Activated CD4-positive, CD25-positive, alpha-beta regulatory T cell treated with anti-CD3 and anti-CD28 coated beads, Interleukin-2, amount 50 U/mL, for 72 hours (primary cell): ENCODE measurements around the gene NELFE.

ENCODE experiments used
- DNase-seq: peaks from one replicate; pipeline ENCODE4 v3.0.0; 2021

Gene NELFE

DNA sequence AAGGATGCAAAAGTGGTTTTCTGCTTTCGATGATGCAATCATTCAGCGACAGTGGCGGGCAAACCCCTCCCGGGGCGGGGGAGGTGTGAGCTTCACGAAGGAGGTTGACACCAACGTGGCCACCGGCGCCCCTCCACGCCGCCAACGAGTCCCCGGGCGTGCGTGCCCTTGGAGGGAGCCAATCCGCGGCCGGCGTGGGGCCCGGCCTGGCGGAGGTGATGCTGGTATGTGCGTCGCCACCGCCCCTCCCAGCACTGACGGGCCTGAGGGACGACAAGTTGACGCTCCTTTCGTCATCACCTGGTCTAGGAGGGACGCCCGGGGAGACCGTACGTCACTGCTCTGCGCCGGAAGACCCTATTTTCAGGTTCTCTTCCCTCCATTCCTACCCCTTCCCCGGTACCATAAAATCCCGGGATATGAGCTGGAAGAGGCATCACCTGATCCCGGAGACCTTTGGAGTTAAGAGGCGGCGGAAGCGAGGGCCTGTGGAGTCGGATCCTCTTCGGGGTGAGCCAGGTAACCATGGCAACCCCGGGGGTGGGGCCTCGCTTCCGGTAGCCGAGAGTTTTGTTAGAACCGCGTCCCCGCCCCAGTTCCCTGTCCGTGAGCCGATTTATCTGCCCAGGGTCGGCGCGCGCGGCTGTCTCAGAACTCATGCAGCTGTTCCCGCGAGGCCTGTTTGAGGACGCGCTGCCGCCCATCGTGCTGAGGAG is 13.4 kb upstream of the NELFE start, which contains the start of gene DXO:
TSS of gene DXO (minus strand) at position 146 of the 716 bp plus-strand sequence. CDS start 463 bp downstream, outside the sequence.
- DNase-seq, result peak; percentile 95

DNA sequence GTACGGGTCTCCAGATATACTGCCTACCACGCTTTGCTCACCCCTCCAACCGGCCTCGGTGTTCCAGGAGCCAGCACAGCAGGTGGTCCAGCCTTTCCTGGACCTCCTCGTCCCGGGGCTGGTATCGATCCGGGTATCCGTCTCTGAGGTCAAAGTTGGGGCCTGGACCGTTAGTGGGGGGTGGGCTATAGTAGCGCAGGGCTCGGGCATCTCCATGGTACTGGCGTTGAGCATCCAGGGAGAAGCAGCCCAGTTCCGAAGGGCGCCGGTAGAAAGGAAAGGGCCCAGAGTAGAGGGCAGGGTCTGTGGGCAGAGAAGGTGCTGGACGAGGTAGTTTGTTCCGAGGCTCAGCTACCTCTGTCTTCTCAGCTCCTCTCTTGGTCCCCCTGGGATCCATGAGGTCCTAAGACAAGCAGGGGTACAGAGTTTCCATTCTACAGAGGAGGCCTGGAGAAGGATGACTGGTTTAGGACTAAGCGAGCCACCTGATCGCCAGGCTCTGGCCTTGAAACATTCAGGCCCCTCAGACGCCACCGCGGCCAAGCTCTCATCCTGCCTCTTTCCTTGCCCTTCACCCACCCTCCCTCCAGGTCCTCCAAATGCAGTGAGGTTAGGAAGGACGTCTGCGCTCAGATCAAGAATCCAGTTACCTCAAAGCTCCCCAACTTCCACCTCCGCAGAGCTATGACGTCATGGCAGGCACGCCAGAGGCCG is 12.7 kb upstream of the NELFE start:
- no peak for DNase-seq

DNA sequence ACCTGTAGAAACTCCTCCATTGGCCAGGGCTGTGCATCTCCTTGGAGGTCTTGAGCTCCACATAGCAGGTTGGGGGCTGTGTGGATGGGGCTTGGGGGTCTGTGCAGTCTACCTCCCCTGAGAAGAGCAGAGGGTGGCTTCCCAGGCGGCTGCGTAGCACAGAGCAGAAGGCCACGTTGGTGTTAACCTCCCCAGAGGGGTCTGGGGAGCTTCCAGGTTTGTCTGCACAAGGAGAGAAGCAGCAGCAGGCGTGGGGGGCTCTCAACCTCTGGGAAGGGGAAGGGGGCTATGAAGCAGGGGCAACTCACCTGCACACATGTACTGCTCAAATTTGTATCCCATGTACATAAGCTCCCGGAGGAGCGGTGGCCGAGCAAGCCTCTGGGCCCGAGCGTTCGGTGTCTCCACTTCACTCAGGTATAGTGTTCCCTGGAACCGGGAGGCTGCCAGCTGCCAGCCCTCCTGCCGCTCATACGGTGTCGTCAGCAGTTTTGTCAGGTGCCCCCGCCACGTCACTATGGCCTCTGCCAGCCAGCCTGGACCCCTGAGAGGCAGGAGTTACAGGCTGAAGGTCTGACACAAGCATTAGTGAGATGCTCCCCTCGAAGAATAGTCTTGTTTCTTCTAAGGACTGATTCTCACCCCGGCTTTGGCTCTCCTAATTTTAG is 12.0 kb upstream of the NELFE start:
- no peak for DNase-seq

GRCh38 chr6:31969712-31970603 is 11.2 kb upstream of the NELFE start:
- DNase-seq, result no peak

- DNase-seq, result no peak
Measured at GRCh38 chr6:31968791-31969711, 10.3 kb upstream of the NELFE start.

GRCh38 chr6:31968326-31968725 is 9.6 kb upstream of the NELFE start:
- DNase-seq, result no peak

DNA sequence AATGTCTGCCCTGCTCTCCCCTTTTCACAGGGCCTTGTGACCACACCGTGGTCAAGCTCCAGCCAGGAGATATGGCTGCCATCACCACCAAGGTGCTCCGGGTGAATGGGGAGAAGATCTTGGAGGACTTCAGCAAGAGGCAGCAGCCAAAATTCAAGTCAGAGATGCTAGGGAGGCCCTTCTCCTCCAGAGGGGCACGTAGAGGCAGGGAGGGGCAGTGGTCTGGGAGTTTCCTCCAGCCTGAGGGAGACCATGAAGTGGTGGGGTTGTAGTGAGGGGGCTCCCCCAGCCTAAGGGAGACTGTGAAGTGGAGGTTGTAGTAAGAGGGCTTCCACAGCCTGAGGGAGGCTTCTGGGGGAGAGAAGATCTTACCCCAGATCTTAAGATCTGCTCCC is 9.2 kb upstream of the NELFE start:
- DNase-seq, result no peak

- DNase-seq, result no peak
Measured at GRCh38 chr6:31966997-31967925, 8.5 kb upstream of the NELFE start.

GRCh38 chr6:31966506-31966905 is 7.7 kb upstream of the NELFE start:
- no peak for DNase-seq

- DNase-seq, result no peak
Measured at GRCh38 chr6:31965700-31966099, 6.9 kb upstream of the NELFE start.

GRCh38 chr6:31963921-31964320 is 5.2 kb upstream of the NELFE start:
- DNase-seq, result no peak

DNA sequence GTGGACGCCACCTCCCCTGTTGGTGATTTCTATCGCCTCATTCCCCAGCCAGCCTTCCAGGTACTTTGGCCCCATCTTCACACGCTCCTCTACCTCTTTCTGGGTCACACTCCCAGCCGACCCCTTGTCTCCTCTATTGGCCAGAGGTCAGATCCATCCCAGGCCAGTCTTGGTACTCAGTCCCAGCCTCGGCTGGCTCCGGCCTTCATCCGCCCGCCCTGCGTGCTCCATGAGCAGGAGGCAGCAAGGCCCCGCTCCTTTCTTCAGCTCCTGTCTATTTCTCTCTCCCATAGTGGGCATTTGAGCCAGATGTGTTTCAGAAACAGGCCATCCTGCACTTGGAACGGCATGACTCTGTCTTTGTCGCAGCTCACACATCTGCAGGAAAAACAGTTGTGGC is 2.8 kb upstream of the NELFE start:
- no peak for DNase-seq

DNA sequence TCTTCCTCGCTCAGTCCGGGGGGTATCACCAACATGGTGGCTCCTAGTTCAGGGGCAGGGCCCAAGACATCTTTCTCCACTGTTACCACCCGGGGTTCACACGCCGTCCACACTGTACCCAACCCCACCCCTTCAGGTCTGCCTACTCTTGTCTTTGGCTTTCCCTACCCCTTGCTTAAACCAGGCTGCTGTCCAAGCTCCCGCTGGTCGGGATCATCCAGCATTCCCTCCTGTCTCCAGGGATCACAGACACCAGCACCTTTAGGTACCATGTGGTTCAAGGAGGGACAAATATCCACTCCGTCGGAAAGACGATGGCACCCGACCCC is 395 bp downstream of the NELFE start:
- DNase-seq, result no peak

- DNase-seq, result no peak
Measured at GRCh38 chr6:31956796-31957195, 2.0 kb downstream of the NELFE start.

DNA sequence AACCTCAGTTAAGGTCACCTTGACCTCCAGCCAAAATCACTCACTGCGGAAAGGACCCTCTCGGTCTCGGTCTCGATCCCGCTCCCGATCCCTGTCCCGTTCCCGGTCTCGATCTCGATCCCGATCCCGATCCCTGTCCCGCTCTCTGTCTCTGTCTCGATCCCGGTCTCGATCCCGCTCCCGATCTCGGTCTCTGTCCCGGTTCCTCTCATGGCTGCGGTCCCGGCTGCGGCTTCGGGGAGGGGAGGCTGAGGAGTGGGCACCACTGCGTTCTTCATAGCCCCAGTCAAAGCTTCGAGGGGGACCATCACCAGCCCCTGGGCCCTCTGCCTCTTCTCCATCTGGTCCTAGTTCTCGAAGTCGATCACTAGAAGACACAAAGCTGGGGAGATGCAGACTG is 4.3 kb downstream of the NELFE start:
- DNase-seq, result no peak

DNA sequence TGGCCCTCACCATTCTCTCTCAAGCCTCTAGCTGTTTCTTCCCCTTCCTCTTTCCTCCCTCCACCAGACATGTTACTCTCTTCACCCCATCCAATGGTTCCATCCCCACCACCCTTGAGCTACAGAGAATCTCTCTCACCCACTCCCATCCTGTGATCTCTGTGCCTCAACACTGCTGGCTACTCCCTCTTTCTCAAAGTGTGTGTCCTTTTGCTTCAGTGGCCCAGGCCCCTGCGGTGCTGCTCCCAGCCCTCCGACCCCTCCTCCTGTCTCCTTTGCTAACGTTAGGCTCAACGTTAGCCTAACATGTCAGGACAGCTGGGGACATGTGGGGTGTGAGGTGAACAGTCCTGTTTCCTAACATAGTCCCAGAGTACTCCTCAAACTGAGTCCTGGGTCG is 5.9 kb downstream of the NELFE start:
- no peak for DNase-seq

DNA sequence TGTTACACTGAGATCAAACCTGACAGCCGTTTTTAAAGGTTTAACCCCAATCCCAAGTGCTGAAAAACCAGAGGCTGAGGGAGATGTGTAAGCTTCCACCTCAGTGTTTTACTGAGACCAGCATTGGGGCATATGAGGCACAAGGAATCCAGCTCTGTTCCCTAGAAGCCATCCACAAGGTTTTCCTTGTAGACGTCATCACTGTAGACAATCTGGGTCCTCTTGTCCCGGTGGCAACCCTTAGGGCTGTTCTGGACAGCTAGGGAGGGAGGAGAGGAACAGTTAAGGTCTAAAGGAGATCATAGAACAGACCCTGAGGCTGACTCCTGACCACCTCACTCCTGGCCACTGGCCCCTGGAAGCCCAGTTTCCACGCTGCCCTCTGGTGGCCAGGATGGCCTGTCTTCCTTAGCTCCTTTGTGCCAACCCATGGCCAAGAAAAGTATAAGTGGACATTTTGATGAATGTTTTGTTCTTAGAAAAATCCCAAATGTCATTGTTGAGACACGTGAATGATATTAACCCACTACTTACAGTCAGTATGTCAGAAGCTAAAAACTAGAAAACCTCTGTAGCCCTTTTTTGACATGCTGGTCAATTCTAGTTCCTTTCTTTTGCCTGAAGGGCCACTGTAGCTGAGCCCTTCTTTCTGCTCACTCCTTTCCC is 6.5 kb downstream of the NELFE start:
- DNase-seq, result peak; percentile 51

DNA sequence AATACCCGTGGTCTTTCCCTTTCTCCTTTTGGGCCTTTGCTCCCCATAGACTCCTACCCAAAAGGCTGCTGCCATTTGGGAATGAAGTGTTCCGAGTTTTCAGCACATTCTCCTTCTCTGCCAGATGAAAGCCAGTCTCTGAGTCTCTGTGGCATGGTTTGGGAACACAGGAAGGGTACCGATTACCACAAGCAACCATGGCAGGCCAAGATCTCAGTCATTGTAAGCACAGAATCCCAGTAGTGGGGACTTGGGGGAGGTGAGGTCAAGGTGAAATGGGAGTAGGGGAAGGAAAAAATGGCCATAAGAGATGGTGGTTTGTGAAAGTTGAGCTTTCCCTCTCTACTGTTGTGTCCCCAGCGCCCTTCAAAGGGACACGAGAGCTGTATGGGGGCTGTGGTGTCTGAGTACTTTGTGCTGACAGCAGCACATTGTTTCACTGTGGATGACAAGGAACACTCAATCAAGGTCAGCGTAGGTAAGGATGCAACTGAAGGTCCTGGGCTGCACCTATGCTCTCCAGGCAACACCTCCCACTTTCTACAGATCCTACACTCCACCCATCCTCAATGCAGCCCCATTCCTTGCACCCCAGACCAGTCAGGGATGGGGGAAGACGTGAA is 8.7 kb downstream of the NELFE start:
- no peak for DNase-seq

DNA sequence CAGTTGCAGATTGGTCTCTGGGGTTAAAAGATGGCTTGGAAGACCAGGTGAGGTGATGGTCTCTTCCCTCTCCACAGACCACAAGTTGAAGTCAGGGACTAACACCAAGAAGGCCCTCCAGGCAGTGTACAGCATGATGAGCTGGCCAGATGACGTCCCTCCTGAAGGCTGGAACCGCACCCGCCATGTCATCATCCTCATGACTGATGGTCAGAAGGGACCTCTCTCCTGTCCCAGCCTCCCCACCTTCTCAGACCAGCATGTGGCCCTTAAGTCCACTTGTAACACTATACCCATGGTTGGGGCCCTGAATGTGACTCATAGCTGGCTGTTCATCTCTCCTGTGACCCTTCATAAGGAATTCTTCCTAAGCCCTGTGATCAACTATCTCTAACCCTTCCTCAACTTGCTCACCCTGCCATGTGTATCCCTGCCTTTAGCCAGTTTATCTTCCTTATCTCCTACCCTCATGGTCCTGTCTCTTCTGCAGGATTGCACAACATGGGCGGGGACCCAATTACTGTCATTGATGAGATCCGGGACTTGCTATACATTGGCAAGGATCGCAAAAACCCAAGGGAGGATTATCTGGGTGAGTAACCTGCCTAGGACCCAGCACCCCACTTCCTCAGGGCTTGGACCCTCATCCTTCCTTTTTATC is 9.9 kb downstream of the NELFE start:
- no peak for DNase-seq
